Measurements from ENCODE around the gene MKS1. TPM values are rescaled to one million over a fixed set of nuclear protein-coding genes. Genes with fewer than 3 reads are reported as not detected.

The MKS1 gene
- total and polyA plus RNA-seq, 2 experiments from 2014 or later = 14.0 to 17.4 TPM

DNA sequence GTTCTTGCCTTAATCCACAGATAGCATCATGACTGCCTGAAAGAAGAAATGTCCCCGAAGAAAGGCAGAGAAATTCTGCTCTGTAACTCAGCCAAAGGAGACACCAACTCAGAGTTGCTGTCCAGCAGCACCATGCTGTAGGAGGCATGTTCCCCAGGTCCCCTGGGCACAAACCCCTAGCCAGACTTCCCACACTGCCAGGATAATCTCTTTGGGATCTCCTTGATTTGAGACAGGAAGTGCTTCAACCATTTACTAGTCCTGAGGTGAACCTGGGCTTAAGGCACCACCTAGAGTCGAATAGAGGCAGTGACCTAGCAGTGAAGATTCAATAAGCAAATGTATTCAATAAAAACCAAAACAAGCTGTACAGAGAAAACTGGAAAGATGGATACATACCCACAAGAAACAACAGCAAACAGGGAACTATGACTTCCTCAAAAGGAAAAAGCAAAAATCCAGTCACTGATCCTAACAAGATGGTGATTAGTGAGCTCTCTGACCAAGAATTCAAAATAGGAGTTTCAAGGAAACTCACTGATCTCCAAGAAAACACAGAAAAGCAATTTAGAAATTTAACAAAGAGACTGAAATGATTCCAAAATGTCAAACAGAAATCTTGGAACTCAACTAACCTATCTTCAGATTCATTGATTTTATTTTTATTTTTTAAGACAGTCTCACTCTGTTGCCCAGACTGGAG, 46.5 kb downstream of the MKS1 start (continued):
- TF ChIP-seq, protein P1, sequence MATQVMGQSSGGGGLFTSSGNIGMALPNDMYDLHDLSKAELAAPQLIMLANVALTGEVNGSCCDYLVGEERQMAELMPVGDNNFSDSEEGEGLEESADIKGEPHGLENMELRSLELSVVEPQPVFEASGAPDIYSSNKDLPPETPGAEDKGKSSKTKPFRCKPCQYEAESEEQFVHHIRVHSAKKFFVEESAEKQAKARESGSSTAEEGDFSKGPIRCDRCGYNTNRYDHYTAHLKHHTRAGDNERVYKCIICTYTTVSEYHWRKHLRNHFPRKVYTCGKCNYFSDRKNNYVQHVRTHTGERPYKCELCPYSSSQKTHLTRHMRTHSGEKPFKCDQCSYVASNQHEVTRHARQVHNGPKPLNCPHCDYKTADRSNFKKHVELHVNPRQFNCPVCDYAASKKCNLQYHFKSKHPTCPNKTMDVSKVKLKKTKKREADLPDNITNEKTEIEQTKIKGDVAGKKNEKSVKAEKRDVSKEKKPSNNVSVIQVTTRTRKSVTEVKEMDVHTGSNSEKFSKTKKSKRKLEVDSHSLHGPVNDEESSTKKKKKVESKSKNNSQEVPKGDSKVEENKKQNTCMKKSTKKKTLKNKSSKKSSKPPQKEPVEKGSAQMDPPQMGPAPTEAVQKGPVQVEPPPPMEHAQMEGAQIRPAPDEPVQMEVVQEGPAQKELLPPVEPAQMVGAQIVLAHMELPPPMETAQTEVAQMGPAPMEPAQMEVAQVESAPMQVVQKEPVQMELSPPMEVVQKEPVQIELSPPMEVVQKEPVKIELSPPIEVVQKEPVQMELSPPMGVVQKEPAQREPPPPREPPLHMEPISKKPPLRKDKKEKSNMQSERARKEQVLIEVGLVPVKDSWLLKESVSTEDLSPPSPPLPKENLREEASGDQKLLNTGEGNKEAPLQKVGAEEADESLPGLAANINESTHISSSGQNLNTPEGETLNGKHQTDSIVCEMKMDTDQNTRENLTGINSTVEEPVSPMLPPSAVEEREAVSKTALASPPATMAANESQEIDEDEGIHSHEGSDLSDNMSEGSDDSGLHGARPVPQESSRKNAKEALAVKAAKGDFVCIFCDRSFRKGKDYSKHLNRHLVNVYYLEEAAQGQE (IDR thresholded peaks at IDR 0.05; ENCODE audit: unreplicated experiment) = peak; percentile 64
- no peak for TF ChIP-seq NANOG (IDR thresholded peaks at IDR 0.05; ENCODE audit: borderline replicate concordance)
- TF ChIP-seq STAT1 (IDR thresholded peaks at IDR 0.05; ENCODE audit: unreplicated experiment) = no peak
- TF ChIP-seq ZNF114 (CRISPR knock-in tag; IDR thresholded peaks at IDR 0.05) = no peak
- TF ChIP-seq EZH2 (IDR thresholded peaks at IDR 0.05; ENCODE audit: low read depth, unreplicated experiment) = no peak
- no peak for TF ChIP-seq ZNF331 (CRISPR knock-in tag; IDR thresholded peaks at IDR 0.05; ENCODE audit: low read depth)

DNA sequence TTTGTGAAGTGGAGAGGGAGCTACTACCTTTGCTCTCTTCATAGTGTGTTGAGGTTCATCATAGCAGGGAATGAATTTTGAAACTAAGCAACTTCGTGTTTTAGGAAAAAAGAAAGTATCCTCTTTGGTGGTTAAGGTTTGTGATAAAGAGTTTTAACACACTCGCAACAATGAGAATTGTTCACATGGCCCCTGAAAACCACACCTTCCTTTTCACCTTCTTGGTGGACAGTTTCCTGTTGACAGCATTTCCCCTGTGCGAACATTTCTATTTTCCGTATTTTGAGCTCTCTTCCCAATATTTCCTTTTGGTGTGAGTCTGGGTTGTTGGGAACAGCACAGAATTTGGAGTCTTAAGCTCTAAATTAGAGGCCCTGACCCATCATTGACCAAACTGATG, 48.4 kb downstream of the MKS1 start:
- no peaks in the 10 kb centered on the region for H3K79me2 ChIP-seq (replicated peaks; ENCODE audit: insufficient read depth)
- no peaks in the 10 kb centered on the region for H3K36me3 Mint-ChIP-seq (ENCODE audit: low read depth)
- no peaks in the 10 kb centered on the region for H4K20me1 ChIP-seq (replicated peaks; ENCODE audit: insufficient read depth)
- H3K4me3 ChIP-seq = no peak overlapping the region
- DNase-seq (ENCODE audit: low spot score) (no peak), ATAC-seq (no peak)
- no peaks in the 10 kb centered on the region for H3K27me3 ChIP-seq (ENCODE audit: insufficient read depth)
- no peaks in the 10 kb centered on the region for H3K9me2 ChIP-seq (ENCODE audit: insufficient read depth)
- H3K27ac Mint-ChIP-seq = no peak overlapping the region
- no peaks in the 10 kb centered on the region for H3K9me3 Mint-ChIP-seq
- H3K4me1 ChIP-seq (ENCODE audit: insufficient read depth) = no peaks in the 10 kb centered on the region
- no peaks in the 10 kb centered on the region for H3F3A ChIP-seq (replicated peaks; ENCODE audit: low read depth)
- no peak overlapping the region for H3K4me3 Mint-ChIP-seq
- no peak overlapping the region for H3K4me2 ChIP-seq
- no peaks in the 10 kb centered on the region for H3K4me1 Mint-ChIP-seq
- peaks cover 10% of the 10 kb centered on the region for H3K27me3 Mint-ChIP-seq (ENCODE audit: insufficient read depth, low read depth, poor library complexity)
- H3K27ac ChIP-seq (ENCODE audit: low read depth) = no peak overlapping the region
- no peaks in the 10 kb centered on the region for H3K36me3 ChIP-seq (ENCODE audit: insufficient read depth)
- no peak overlapping the region for H2AFZ ChIP-seq
- TF ChIP-seq CREB1 (CRISPR knock-in tag; IDR thresholded peaks at IDR 0.05; ENCODE audit: low read depth) = no peak
- TF ChIP-seq POLR2AphosphoS5 (IDR thresholded peaks at IDR 0.05; ENCODE audit: low read depth) = no peak
- TF ChIP-seq, protein P2, sequence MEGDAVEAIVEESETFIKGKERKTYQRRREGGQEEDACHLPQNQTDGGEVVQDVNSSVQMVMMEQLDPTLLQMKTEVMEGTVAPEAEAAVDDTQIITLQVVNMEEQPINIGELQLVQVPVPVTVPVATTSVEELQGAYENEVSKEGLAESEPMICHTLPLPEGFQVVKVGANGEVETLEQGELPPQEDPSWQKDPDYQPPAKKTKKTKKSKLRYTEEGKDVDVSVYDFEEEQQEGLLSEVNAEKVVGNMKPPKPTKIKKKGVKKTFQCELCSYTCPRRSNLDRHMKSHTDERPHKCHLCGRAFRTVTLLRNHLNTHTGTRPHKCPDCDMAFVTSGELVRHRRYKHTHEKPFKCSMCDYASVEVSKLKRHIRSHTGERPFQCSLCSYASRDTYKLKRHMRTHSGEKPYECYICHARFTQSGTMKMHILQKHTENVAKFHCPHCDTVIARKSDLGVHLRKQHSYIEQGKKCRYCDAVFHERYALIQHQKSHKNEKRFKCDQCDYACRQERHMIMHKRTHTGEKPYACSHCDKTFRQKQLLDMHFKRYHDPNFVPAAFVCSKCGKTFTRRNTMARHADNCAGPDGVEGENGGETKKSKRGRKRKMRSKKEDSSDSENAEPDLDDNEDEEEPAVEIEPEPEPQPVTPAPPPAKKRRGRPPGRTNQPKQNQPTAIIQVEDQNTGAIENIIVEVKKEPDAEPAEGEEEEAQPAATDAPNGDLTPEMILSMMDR (conservative IDR thresholded peaks at IDR 0.05; ENCODE audit: low read depth in 2 of 2) = no peak
- TF ChIP-seq, protein P1 (IDR thresholded peaks at IDR 0.05; ENCODE audit: unreplicated experiment) = no peak
- TF ChIP-seq EZH2phosphoT487 (IDR thresholded peaks at IDR 0.05; ENCODE audit: unreplicated experiment) = no peak
- no peak for TF ChIP-seq ZNF114 (CRISPR knock-in tag; IDR thresholded peaks at IDR 0.05)

Measured in GM23338 (cell line).